Eye (tissue), 1 donor: ENCODE measurements around the gene VPS35.
"Not testable (repeated sequence)": the region's sequence is repeated elsewhere in the genome, so short reads cannot be mapped to it uniquely, and the experiment has no call there.

ENCODE experiments used
- DNase-seq: peaks from one replicate; pipeline ENCODE4 v3.0.0-alpha.2; 2015

Gene VPS35

DNA sequence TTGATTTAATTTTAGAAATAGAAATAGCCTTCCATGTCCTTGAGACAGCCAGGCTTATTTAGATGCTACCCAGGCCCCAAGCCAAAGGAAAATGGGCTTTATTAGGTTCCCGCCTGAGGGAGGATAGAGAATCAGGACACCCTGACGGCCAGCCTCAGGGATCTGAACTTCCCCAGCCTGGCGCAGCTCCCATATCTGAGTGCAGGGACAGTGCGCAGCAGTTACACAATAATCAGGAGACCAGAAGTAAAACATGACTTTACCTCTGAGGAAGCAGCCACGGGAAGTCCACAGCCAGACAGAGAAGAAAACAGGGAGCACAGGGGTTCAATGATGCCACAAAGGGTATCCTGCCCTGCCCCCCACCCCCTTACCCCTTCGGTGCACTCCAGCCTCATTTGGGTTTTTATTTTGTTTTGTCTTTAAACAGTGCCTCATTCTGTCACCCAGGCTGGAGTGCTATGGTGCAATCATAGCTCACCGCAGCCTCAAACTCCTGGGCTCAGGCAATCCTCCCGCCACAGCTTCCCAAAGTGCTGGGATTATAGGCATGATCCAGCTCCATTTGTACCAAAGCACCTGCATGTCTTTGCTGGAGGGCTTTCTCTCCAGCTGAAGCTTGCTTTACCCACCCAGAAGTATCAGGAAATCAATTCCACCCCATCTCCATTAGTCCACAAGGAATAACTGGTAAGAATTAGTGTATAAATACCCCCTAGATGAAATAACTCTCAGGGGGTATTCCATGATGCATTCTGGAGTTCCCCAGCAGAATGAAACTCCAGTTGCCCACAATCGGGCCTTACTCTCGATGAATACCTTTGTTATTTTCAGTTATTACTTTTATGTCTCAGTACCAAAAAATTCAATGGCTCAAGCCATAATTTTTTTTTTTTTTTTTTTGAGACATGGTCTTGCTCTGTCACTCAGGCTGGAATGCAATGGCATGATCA is 22.4 kb upstream of the VPS35 start:
- no peak for DNase-seq

- no peak for DNase-seq
Measured at GRCh38 chr16:46709469-46710005, 20.6 kb upstream of the VPS35 start.

DNA sequence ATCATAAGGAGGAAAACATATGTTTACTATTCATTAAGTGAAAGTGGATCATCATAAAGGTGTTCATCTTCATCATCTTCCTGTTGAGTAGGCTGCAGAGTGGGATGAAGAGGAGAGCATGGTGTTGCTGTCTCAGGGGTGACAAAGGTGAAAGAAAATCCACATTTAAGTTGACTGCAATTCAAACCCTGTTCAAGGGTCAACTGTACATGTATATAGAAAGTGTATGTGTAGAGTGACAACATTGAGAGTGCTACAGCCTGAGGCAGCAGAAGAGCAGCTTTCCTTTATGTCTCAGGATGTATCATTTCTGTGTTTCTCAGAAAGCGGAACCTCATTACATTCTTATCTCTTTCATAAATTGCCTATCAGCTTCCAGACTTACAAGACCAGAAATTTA is 17.7 kb upstream of the VPS35 start:
- DNase-seq, result no peak

DNA sequence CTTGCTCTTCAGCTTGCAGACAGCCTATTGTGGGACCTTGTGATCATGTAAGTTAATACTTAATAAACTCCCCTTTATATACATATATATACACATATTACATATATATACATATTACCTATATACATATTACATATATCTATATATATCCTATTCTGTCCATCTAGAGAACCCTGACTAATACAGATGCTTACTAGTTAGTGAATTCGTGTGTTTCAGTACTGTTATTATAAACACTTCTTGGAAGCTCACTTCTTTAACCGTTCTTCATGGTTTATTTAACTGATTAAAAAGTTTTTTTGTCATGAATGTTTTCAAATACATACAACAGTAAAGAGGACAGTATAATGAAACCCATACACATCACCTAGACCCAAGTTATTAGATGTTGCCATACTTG is 13.1 kb upstream of the VPS35 start:
- no peak for DNase-seq

GRCh38 chr16:46701615-46702014 is 12.6 kb upstream of the VPS35 start:
- no peak for DNase-seq

DNA sequence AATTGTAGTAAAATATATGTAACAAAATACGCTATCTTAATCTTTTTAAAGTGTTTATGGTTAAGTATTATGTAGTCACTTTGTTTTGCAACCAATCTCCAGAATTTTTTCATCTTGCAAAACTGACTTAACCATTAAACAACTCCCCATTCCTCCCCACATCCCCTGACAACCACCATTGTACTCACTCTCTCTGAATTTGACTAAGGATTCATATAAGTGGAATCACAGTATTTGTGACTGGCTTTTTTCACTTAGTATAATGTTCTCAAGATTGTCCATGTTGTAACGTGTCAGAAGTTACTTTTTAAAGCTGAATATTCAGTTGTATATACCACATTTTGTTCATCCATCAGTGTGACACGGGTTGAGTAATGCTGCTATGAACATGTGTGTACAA is 11.1 kb upstream of the VPS35 start:
- DNase-seq, result no peak

DNA sequence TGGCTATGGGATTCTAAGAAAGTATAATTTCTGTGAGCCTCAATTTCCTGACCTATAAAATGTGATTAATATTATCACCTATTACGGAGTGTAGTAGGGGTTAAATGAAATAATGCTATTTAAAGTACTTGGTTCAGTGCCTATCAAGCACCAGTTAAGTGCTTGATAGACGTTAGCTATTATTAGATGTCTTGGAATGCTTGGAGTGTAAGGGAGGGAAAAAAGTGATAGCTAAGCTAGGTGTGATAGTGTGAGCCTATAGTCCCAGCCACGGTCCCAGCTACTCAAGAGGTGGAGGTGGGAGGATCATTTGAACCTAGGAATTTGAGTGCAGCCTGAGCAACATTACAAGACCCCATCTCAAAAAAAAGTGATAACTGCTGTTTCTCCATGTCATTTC is 8.0 kb upstream of the VPS35 start:
- DNase-seq, result no peak

DNA sequence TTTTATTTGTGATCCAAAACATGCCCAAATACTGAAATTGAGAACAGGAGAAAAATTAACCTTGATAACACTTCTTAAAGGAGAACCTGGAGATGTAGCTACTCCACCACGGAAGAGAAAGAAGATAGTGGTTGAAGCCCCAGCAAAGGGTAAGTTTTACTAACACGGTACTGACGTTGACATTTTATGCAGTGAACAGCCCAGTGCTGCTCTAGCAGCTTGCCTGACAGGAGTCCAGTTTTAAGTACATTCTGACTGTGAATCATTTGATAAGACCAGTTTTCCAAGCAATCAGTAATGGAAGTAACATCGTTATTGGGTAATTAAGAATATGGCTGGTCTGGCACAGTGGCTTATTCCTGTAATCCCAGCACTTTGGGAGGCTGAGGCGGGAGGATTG is 7.0 kb upstream of the VPS35 start:
- DNase-seq, result no peak

- DNase-seq, result no peak
Measured at GRCh38 chr16:46693598-46693997, 4.6 kb upstream of the VPS35 start.

- no peak for DNase-seq
Measured at GRCh38 chr16:46691726-46692125, 2.7 kb upstream of the VPS35 start.

DNA sequence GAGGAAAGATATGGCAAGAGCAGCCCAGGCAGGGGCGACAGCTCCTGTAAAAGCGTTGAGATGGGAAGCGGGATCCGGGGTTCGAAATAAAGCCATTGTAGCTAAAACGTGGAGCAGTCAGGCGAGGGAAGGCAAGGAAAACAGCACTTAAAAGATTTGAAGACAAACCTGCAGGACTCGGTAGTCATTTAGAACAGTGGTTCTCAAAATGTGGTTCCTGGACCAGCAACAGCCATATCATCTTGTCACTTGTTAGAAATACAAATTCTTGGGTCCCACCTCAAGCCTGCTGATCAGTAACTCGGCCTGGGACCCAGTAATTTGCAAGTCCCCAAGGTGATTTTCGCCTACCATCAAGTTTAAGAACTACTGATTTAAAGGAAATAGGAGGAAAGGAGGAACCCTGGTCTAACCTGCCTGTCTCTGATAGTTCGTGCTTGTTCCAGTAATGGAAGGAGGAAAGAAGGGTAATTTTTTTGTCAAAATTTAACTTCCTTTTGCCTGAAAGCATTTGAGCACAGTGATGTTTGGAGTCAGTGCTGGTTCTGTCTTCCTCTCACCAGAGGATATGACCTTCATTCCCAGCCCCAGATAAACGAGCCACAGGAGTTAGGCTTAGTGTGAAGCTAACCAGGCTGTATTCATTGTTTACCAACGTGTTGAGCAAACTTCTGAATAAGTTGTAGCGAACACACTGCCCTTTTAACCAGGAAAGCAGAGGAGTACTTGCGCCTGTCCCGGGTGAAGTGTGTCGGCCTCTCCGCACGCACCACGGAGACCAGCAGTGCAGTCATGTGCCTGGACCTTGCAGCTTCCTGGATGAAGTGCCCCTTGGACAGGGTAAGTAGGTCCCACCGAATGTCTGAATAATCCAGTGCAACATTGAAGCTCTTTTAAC is 1.6 kb upstream of the VPS35 start:
- DNase-seq, result peak; percentile 32

GRCh38 chr16:46689365-46690280 is 645 bp upstream of the VPS35 start, which contains the start of gene ORC6:
Gene ORC6, plus strand, starts transcription at chr16:46689659. Its CDS starts 47 bp downstream, at chr16:46689706.
- DNase-seq, result peak; percentile 100

- no peak for DNase-seq
Measured at GRCh38 chr16:46688101-46688653, 801 bp downstream of the VPS35 start.

GRCh38 chr16:46687486-46687885 is 1.5 kb downstream of the VPS35 start:
- peak; percentile 2 for DNase-seq

DNA sequence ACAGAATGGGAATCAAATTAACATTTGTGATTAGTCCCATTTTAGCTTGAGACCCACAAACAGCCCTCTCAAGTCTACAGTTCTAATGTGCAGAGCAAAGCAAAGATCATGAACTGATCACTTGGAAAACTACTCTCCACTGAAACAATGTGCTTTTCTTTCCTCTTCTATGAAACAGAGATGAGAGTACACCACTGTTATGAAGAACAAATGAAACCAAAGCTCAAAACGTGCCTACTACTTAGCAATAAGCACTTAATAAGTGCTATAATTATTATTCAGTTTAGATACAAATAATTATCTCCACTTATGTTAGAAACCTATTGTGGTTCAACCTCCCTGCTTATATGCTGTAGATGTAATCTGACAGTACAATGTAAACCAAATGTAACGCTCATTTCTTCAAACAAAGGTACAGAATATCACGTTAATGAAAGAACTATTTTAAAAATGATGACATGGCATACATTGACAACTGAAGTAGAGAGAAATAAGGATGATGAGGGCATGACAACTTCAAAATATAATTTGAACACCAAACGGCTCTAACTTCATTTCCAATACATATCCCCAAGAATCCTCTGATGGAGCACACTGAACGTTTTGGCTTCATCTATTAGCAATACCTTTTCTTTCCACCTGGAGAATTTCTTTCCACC is 2.0 kb downstream of the VPS35 start:
- no peak for DNase-seq

DNA sequence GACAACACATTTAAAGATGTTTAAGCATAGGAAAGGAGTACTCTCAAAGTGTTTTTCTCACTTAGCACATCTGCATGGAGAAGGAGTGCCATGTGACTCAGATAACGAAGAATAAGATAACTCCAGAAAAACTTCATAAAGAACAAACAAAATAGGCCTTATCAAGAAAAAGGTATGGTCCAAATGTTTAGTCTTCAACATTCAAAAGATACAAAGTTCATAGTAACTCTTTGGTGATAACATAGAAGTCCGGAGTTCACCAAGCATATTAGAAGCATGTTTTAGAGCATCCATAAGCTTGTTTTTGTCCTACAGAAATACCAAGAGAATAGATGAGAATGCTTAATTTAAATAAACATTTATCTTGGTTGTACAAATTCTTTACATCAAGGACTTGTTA is 7.1 kb downstream of the VPS35 start:
- not testable (repeated sequence) for DNase-seq

DNA sequence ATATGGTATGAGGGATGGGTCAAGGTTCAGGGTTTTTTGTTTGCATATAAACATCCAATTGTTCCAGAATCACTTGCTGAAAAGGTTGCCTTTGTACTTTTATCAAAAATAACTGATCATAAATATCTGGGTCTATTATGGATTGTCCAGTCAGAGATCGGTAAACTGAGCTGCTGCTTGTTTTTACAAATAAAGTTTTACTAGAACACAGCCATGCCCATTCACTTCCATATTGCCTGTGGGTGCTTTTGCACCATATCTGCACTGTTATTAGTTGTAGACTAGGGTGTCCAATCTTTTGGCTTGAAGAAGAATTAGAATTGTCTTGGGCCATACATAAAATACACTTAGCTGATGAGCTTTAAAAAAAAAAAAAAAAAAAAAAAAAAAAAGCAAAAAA is 11.0 kb downstream of the VPS35 start:
- DNase-seq, result not testable (repeated sequence)

DNA sequence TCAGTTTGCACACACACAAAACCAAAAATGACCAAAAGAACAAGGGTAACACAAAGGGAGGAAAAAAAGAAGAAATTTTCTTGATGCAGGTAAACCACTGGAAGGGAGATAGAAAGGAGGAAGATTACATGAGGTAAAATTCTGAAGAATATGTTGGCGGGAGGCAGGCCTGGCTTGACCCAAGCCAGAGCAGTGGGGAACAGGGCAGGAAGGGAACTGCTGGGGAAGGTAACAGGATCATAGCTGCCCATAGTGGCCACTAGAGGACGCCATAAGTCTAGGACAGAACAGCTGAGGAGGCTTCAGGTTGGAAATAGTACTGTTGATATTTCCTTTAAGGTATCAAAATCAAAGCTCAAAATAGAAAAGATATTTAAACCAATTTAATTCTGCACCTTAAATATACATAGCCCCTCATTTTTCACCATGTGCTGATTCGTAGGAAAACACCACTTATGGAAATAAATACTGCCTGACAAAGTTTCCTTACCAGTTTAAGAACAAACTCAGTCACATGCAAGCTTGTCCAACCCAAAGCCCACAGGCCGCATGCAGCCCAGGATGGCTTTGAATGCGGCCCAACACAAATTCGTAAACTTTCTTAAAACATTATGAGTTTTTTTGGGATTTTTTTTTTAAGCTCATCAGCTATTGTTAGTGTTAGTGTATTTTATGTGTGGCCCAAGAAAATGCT is 15.5 kb downstream of the VPS35 start:
- peak; percentile 76 for DNase-seq

DNA sequence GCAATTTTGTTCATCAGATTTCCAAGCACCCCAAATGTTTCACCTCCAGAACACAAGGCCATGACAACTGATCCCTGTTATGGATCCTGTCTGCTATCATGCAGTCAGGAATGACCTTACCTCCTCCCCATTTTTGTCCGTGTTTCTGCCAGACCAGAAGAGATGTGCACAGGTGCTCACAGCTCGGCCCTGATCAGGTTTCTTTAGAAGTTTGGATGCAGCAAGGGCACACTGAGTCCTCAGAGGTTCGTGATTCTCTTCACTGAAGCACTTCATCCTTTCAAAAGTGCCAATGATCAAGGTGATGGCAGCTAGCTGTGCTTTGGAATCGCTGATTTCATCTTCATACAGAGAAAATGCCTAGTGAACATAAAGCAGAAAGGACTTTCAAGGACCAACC is 26.9 kb downstream of the VPS35 start:
- no peak for DNase-seq

- DNase-seq, result no peak
Measured at GRCh38 chr16:46658925-46659324, 30.1 kb downstream of the VPS35 start.

DNA sequence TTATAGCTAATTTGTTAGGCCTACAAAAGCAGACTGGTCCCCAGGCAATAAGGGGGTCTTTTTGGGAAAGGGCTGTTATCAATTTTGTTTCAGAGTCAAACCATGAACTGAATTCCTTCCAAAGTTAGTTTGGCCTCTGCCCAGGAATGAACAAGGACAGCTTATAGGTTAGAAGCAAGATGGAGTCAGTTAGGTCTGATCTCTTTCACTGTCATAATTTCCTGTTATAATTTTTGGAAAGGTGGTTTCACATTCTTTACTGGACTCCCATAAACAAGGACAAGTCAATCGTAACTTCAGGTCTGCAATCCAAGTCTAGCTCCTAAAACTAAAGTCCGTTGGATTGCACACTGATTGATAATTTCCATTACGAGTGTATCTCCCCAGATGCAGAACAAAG is 37.7 kb downstream of the VPS35 start:
- DNase-seq, result no peak
